Panc1 (cell line): ENCODE results near the gene ARHGEF37. TPM values are rescaled to one million over a fixed set of nuclear protein-coding genes. Genes with fewer than 3 reads are reported as not detected.

ENCODE experiments used
- ATAC-seq: fragments of 200-7000 bp; cut with Tn5 transposase; 2 replicates; pipeline ENCODE4 v1.9.1; 2020; ENCODE audit warnings: mild to moderate bottlenecking, moderate library complexity
- BruUV-seq: library from RNA; stranded (reverse); fragments of 400-500 nt; replicated peaks from 2 replicates; lab custom pipeline; 2021; lab: Mats Ljungman, UMichigan
- CTCF ChIA-PET: fragments of 300-600 bp; sonication (Branson Sonifier 250); formaldehyde crosslinking; loops from one replicate; lab custom pipeline; 2022; ENCODE audit warnings: antibody characterized with exemption; lab: Charles Lee
- POLR2A ChIA-PET: fragments of 300-600 bp; sonication (Branson Sonifier 250); formaldehyde crosslinking; loops from one replicate; lab custom pipeline; 2022; ENCODE audit warnings: antibody characterized with exemption; lab: Charles Lee
- DNase-seq: peaks from one replicate; pipeline ENCODE4 v3.0.0-alpha.2; 2010; ENCODE audit warnings: low read depth, low spot score
- H3K27ac ChIP-seq: 2 replicates; pipeline ENCODE4 v1.5.1; 2011; ENCODE audit warnings: mild to moderate bottlenecking, low read length, inconsistent platforms
- H3K27me3 ChIP-seq: fragments of 200-500 bp; sonication (Bioruptor generic); 2 replicates; pipeline ENCODE4 v1.6.0; 2014; ENCODE audit warnings: low read length, inconsistent platforms; ENCODE audit not compliant: control insufficient read depth, insufficient read depth
- H3K36me3 ChIP-seq: fragments of 200-500 bp; sonication (Bioruptor generic); 2 replicates; pipeline ENCODE4 v1.5.1; 2014; ENCODE audit warnings: inconsistent platforms, mild to moderate bottlenecking, low read length, moderate library complexity; ENCODE audit not compliant: control insufficient read depth, insufficient read depth
- H3K4me1 ChIP-seq: 2 replicates; pipeline ENCODE4 v1.5.1; 2011; ENCODE audit warnings: inconsistent platforms, mild to moderate bottlenecking, low read length, moderate library complexity; ENCODE audit not compliant: control insufficient read depth, insufficient read depth
- H3K4me3 ChIP-seq, 2 experiments: 2 replicates each; pipeline ENCODE4 v1.5.1; 2011 to 2012; ENCODE audit warnings: low read depth in 2 of 2, low read length in 2 of 2, mild to moderate bottlenecking in 2 of 2, inconsistent platforms in 1 of 2, moderate library complexity in 1 of 2
- H3K9me3 ChIP-seq: fragments of 200-500 bp; sonication (Bioruptor generic); 2 replicates; pipeline ENCODE4 v1.5.1; 2014; ENCODE audit warnings: low read depth, mild to moderate bottlenecking, inconsistent platforms, low read length, moderate library complexity; ENCODE audit not compliant: control insufficient read depth, insufficient read depth
- POLR2AphosphoS5 ChIP-seq: IDR thresholded peaks from 2 replicates; pipeline ENCODE4 v1.6.1; 2012; ENCODE audit warnings: mild to moderate bottlenecking, low read depth, low read length, moderate library complexity
- SIN3A ChIP-seq: IDR thresholded peaks from 2 replicates; pipeline ENCODE4 v1.6.1; 2012; ENCODE audit warnings: low read depth, mild to moderate bottlenecking, low read length, moderate library complexity, borderline replicate concordance; ENCODE audit not compliant: insufficient read depth
- TCF7L2 ChIP-seq: IDR thresholded peaks from 2 replicates; pipeline ENCODE4 v1.6.1; 2011; ENCODE audit warnings: mild to moderate bottlenecking, low read depth, low read length, inconsistent platforms
- in situ Hi-C: cut with HindIII; loops from 2 replicates; pipeline ENCODE4 v1.10.0; 2016; ENCODE audit warnings: low sequenced_read_pairs, low pct_unique_long_range_greater_than_20kb
- intact Hi-C: fragments of 100-400 bp; cut with micrococcal nuclease; formaldehyde crosslinking; loops from one replicate; pipeline ENCODE4 v1.10.0; 2022; ENCODE audit not compliant: unreplicated experiment
- total RNA-seq: library from RNA; stranded (reverse); gene quantifications from one replicate; pipeline ENCODE4 v1.2.1, GENCODE V29; 2021; ENCODE audit not compliant: unreplicated experiment
- TF ChIP-seq, protein P1 (sequence below): fragments of 450-650 bp; IDR thresholded peaks from 2 replicates; pipeline ENCODE4 v1.5.1; 2017; ENCODE audit warnings: mild to moderate bottlenecking
- TF ChIP-seq, protein P2 (sequence below), 2 experiments: IDR thresholded peaks; 2 replicates each; pipeline ENCODE4 v1.6.1; 2011 to 2012; ENCODE audit warnings: low read depth in 2 of 2, control low read depth in 1 of 2, low read length in 1 of 2, mild to moderate bottlenecking in 1 of 2, moderate library complexity in 1 of 2; ENCODE audit not compliant: insufficient read depth in 1 of 2

The ARHGEF37 gene
- total RNA-seq, 1 experiment from 2014 or later = 3.2 TPM

DNA sequence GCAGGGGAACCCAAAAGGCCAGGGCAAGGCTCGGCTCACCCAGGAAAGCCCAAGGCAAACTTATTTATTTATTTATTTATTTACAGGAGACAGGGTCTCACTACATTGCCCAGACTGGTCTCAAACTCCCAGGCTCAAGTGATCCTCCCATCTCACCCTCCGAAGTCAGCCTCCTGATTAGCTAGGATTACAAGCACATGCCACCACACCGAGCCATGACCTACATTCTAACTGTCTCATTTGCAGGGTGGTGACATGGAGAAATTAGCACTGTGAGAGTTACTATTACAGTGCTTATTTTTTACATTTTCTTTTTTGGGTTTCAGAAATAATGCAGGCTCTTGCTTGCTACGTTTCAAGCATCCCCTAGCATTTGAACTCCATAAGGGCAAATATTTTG lies 18.1 kb downstream of the ARHGEF37 start:
- H3K9me3 ChIP-seq = no peaks in the 10 kb centered on the region
- H3K4me3 ChIP-seq = no peak overlapping the region
- no peaks in the 10 kb centered on the region for H3K36me3 ChIP-seq
- ChIA-PET CTCF (no interaction called here), POLR2A (no interaction called here)
- intact Hi-C loops (no loop called here), in situ Hi-C loops (no loop called here)
- ATAC-seq = no peak
- DNase-seq = no peak
- TF ChIP-seq, protein P1, sequence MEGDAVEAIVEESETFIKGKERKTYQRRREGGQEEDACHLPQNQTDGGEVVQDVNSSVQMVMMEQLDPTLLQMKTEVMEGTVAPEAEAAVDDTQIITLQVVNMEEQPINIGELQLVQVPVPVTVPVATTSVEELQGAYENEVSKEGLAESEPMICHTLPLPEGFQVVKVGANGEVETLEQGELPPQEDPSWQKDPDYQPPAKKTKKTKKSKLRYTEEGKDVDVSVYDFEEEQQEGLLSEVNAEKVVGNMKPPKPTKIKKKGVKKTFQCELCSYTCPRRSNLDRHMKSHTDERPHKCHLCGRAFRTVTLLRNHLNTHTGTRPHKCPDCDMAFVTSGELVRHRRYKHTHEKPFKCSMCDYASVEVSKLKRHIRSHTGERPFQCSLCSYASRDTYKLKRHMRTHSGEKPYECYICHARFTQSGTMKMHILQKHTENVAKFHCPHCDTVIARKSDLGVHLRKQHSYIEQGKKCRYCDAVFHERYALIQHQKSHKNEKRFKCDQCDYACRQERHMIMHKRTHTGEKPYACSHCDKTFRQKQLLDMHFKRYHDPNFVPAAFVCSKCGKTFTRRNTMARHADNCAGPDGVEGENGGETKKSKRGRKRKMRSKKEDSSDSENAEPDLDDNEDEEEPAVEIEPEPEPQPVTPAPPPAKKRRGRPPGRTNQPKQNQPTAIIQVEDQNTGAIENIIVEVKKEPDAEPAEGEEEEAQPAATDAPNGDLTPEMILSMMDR = no peak
- TF ChIP-seq POLR2AphosphoS5 (no peak), SIN3A (no peak), TCF7L2 (no peak)
- TF ChIP-seq, protein P2, sequence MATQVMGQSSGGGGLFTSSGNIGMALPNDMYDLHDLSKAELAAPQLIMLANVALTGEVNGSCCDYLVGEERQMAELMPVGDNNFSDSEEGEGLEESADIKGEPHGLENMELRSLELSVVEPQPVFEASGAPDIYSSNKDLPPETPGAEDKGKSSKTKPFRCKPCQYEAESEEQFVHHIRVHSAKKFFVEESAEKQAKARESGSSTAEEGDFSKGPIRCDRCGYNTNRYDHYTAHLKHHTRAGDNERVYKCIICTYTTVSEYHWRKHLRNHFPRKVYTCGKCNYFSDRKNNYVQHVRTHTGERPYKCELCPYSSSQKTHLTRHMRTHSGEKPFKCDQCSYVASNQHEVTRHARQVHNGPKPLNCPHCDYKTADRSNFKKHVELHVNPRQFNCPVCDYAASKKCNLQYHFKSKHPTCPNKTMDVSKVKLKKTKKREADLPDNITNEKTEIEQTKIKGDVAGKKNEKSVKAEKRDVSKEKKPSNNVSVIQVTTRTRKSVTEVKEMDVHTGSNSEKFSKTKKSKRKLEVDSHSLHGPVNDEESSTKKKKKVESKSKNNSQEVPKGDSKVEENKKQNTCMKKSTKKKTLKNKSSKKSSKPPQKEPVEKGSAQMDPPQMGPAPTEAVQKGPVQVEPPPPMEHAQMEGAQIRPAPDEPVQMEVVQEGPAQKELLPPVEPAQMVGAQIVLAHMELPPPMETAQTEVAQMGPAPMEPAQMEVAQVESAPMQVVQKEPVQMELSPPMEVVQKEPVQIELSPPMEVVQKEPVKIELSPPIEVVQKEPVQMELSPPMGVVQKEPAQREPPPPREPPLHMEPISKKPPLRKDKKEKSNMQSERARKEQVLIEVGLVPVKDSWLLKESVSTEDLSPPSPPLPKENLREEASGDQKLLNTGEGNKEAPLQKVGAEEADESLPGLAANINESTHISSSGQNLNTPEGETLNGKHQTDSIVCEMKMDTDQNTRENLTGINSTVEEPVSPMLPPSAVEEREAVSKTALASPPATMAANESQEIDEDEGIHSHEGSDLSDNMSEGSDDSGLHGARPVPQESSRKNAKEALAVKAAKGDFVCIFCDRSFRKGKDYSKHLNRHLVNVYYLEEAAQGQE (IDR thresholded peaks at IDR 0.05; ENCODE audit: insufficient read depth in 1 of 2, low read depth in 2 of 2, low read length in 1 of 2) = no peak
- no peak overlapping the region for H3K27ac ChIP-seq
- BruUV-seq = no TSS peak
- H3K27me3 ChIP-seq = no peaks in the 10 kb centered on the region
- H3K4me1 ChIP-seq = no peaks in the 10 kb centered on the region

DNA sequence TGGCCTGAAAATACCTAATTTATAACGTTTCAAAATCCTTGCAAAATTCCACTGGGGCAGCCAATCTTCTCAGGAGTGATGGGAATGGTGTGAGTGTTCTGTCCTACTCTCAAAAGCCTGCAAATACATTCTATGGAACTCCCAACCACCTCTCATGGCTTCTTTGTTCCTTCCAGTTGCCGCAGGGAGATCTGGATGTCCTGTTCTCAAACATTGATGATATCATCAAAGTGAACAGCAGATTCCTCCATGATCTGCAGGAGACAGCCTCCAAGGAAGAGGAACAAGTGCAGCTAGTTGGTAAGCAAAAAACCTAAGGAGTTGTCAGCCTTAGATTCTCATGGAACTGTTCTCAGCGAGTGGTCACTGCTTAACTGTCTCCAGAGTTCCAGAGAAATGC lies 19.6 kb downstream of the ARHGEF37 start:
- intact Hi-C loops = no loop called here
- no peak for DNase-seq
- in situ Hi-C loops = no loop called here
- no peak for TF ChIP-seq SIN3A
- TF ChIP-seq, protein P2 (IDR thresholded peaks at IDR 0.05; ENCODE audit: insufficient read depth in 1 of 2, low read depth in 2 of 2, low read length in 1 of 2) = no peak
- TF ChIP-seq TCF7L2 = no peak
- TF ChIP-seq, protein P1 = no peak
- TF ChIP-seq POLR2AphosphoS5 = no peak
- ATAC-seq = no peak
- H3K36me3 ChIP-seq = no peaks in the 10 kb centered on the region
- H3K4me3 ChIP-seq = no peak overlapping the region
- ChIA-PET CTCF (no interaction called here), POLR2A (interaction anchor here (0.7 kb wide), 1 partner anchor 197 kb away, joined by 4 read pairs; no protein-coding TSS in a partner anchor)
- H3K27ac ChIP-seq = no peak overlapping the region
- H3K4me1 ChIP-seq = no peaks in the 10 kb centered on the region
- H3K27me3 ChIP-seq = no peaks in the 10 kb centered on the region
- no TSS peak for BruUV-seq
- no peaks in the 10 kb centered on the region for H3K9me3 ChIP-seq
